ENCODE results near the gene FBXO11. TPM values are rescaled to one million over a fixed set of nuclear protein-coding genes. Genes with fewer than 3 reads are reported as not detected.

The FBXO11 gene
- polyA plus RNA-seq, 1 of the 3 experiments (the other 2 are of a cell fraction) = 26.6 TPM

- no peak for TF ChIP-seq ZBTB33 (IDR thresholded peaks at IDR 0.05; ENCODE audit: borderline replicate concordance, low read depth)
- TF ChIP-seq PBX3 (IDR thresholded peaks at IDR 0.05) = no peak
- no peak for TF ChIP-seq SIN3A (IDR thresholded peaks at IDR 0.05; ENCODE audit: borderline replicate concordance, low read depth, low read length)
Observed at GRCh38 chr2:47900857-47901256, 5.4 kb downstream of the FBXO11 start (continued).

GRCh38 chr2:47899915-47900816 lies 6.1 kb downstream of the FBXO11 start:
- Histone ChIP-seq H3K79me2 (ENCODE audit: insufficient read depth) (peaks cover 98% of the 10 kb centered on the region), H3K27ac (ENCODE audit: low read depth in 2 of 2, low read length in 1 of 2) (peak overlapping the region; percentile 41 to 44; a peak in 3 of 4 replicates), H4K20me1 (ENCODE audit: insufficient read depth) (peaks cover 96% of the 10 kb centered on the region), H3K4me2 (peak overlapping the region; percentile 23; the same call in 1 of the 2 replicates), H2AFZ (ENCODE audit: low read depth) (no peak overlapping the region), H3K9ac (no peak overlapping the region), H3K36me3 (replicated peaks in 1 of 2; ENCODE audit: control insufficient read depth in 1 of 2, insufficient read depth in 2 of 2, low read length in 1 of 2) (peaks cover 4 to 11% of the 10 kb centered on the region in 2 experiments), H3K9me2 (no peaks in the 10 kb centered on the region), H3K4me1 (ENCODE audit: control insufficient read depth in 1 of 2, insufficient read depth in 2 of 2, low read depth in 1 of 2, low read length in 1 of 2) (peaks cover 11 to 16% of the 10 kb centered on the region in 2 experiments; a peak in 3 of 4 replicates), H3F3A (replicated peaks; ENCODE audit: insufficient read depth) (peaks cover 14% of the 10 kb centered on the region), H3K9me3 (no peaks in the 10 kb centered on the region), H3K27me3 (ENCODE audit: insufficient read depth) (no peaks in the 10 kb centered on the region), H3K4me3 (ENCODE audit: low read depth in 2 of 2, low read length in 1 of 2) (no peak overlapping the region)
- ChIA-PET CTCF (interaction anchor here (0.9 to 5.3 kb wide), 4 partner anchors 9 to 42 kb away, joined by 3 to 29 read pairs (median 3); no protein-coding TSS in a partner anchor), POLR2A (interaction anchor here (1.5 kb wide), 1 partner anchor 13 kb away, joined by 3 read pairs; no protein-coding TSS in a partner anchor)
- TF ChIP-seq POLR2AphosphoS5 (IDR thresholded peaks at IDR 0.05; ENCODE audit: low read depth, low read length) = no peak
- no peak for TF ChIP-seq RAD21 (IDR thresholded peaks at IDR 0.05; ENCODE audit: low read length)
- no peak for TF ChIP-seq RXRA (IDR thresholded peaks at IDR 0.05; ENCODE audit: borderline replicate concordance, low read depth)
- no peak for TF ChIP-seq RFX5 (IDR thresholded peaks at IDR 0.05; ENCODE audit: low read length)
- no peak for TF ChIP-seq MEF2A (IDR thresholded peaks at IDR 0.05; ENCODE audit: borderline replicate concordance, low read depth)
- TF ChIP-seq YY1 (IDR thresholded peaks at IDR 0.05; ENCODE audit: low read depth) = no peak
- TF ChIP-seq RCOR1 (IDR thresholded peaks at IDR 0.05; ENCODE audit: low read length) = no peak
- TF ChIP-seq ZBTB33 (IDR thresholded peaks at IDR 0.05; ENCODE audit: borderline replicate concordance, low read depth) = no peak
- no peak for TF ChIP-seq GABPA (IDR thresholded peaks at IDR 0.05; ENCODE audit: low read depth)
- DNase-seq = no peak
- WGBS (ENCODE audit: low lambda C conversion rate) = 88% methylated on average over 25 of the region's 25 CpGs

Data from SK-N-SH (cell line).